Thoracic aorta (tissue), 2 donors: ENCODE results near the gene DGKG. TPM values are rescaled to one million over a fixed set of nuclear protein-coding genes. Genes with fewer than 3 reads are reported as not detected.

ENCODE experiments used
- ATAC-seq: fragments of 150-250 bp; one replicate; pipeline ENCODE4 v1.8.0; 2017; ENCODE audit warnings: low read depth; ENCODE audit not compliant: insufficient number of reproducible peaks, low FRiP score
- DNase-seq: peaks from one replicate; pipeline ENCODE4 v3.0.0-alpha.2; 2020; ENCODE audit warnings: low spot score
- H3K27ac ChIP-seq, 2 donors: fragments of 200-600 bp; sonication (generic); 1 replicate in 1 of 2; 2 replicates in 1 of 2; pipeline ENCODE4 v1.5.1; 2016; ENCODE audit warnings: mild to moderate bottlenecking in 2 of 2, moderate library complexity in 2 of 2
- H3K27me3 ChIP-seq: fragments of 200-600 bp; sonication (generic); replicated peaks from 2 replicates; pipeline ENCODE4 v1.6.0; 2016; ENCODE audit warnings: mild to moderate bottlenecking; ENCODE audit not compliant: insufficient read depth
- H3K36me3 ChIP-seq: fragments of 200-600 bp; sonication (generic); one replicate; pipeline ENCODE4 v1.5.1; 2016
- H3K4me1 ChIP-seq, 2 donors: fragments of 200-600 bp; sonication (generic); 1 replicate in 1 of 2; 2 replicates in 1 of 2; pipeline versions ENCODE4 v1.5.1 to v1.6.0; 2016; ENCODE audit warnings: low read depth in 2 of 2, mild to moderate bottlenecking in 1 of 2; ENCODE audit not compliant: control insufficient read depth in 1 of 2
- H3K4me3 ChIP-seq: fragments of 200-600 bp; sonication (generic); 2 replicates; pipeline ENCODE4 v1.5.1; 2016; ENCODE audit warnings: mild to moderate bottlenecking
- H3K9me3 ChIP-seq: fragments of 200-600 bp; sonication (generic); 2 replicates; pipeline ENCODE4 v1.5.1; 2016
- total RNA-seq, 2 donors: library from RNA; depleted of rRNA; stranded (reverse); fragments of >200 nt; gene quantifications; one replicate each; pipeline versions ENCODE4 v1.1.0 to v1.2.3, GENCODE V29; 2016
- TF ChIP-seq, protein P1 (sequence below): fragments of 200-600 bp; sonication (generic); IDR thresholded peaks from one replicate; pipeline ENCODE4 v1.5.1; 2019; ENCODE audit warnings: antibody characterized with exemption

DGKG gene
- 10 to 100 TPM; 12.5 to 16.7 TPM for total RNA-seq

DNA sequence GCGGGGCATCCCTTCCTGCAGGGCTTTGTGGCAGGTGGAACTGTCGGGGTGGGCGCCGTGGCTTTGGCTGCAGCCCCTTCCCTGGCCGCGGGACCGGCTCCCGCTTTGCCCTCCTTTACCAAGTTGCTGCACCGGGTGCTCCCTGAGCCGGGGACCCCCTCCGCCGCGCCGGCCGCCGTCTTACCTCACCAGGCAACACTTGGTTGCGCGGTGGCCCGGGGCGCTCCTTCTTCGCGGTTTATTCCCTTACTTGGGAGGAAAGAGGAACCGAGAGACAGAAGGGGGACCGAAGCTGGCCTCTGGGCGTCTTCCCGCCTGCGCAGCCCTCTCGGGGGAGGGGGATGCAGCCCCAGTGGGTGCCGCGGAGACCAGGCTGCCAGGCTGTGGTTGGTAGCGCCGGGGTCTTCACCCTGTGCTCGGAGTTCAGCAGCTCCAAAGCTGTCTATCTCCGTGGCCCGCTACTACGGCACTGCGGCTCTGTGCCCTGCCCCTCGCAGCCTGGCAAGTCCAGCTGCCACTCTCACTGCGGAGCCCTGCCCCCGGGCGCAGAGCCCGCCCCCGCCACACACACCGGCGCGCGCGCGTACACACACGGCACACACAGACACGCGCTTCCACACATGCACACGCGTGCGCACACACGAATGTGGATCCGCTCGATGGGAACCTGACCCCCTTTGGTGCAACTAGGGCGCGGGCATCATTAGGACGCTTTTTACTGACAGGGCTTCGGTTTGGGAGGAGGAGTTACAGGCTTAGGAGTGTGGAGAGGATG, at the start of gene DGKG:
Gene DGKG (minus strand): TSS at position 473 of the 775 bp plus-strand sequence. CDS start 41,775 bp downstream, outside the sequence.
- no peak for DNase-seq
- no peaks in the 10 kb centered on the region for H3K36me3 ChIP-seq
- no peaks in the 10 kb centered on the region for H3K27me3 ChIP-seq
- ATAC-seq = no peak
- no peaks in the 10 kb centered on the region for H3K9me3 ChIP-seq
- H3K27ac ChIP-seq = peak within 1 kb of the TSS; percentile 39 to 65
- H3K4me1 ChIP-seq = peaks cover 21 to 66% of the 10 kb centered on the region in 2 donors
- TF ChIP-seq, protein P1, sequence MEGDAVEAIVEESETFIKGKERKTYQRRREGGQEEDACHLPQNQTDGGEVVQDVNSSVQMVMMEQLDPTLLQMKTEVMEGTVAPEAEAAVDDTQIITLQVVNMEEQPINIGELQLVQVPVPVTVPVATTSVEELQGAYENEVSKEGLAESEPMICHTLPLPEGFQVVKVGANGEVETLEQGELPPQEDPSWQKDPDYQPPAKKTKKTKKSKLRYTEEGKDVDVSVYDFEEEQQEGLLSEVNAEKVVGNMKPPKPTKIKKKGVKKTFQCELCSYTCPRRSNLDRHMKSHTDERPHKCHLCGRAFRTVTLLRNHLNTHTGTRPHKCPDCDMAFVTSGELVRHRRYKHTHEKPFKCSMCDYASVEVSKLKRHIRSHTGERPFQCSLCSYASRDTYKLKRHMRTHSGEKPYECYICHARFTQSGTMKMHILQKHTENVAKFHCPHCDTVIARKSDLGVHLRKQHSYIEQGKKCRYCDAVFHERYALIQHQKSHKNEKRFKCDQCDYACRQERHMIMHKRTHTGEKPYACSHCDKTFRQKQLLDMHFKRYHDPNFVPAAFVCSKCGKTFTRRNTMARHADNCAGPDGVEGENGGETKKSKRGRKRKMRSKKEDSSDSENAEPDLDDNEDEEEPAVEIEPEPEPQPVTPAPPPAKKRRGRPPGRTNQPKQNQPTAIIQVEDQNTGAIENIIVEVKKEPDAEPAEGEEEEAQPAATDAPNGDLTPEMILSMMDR = no peak
- peak within 1 kb of the TSS; percentile 86 for H3K4me3 ChIP-seq

DNA sequence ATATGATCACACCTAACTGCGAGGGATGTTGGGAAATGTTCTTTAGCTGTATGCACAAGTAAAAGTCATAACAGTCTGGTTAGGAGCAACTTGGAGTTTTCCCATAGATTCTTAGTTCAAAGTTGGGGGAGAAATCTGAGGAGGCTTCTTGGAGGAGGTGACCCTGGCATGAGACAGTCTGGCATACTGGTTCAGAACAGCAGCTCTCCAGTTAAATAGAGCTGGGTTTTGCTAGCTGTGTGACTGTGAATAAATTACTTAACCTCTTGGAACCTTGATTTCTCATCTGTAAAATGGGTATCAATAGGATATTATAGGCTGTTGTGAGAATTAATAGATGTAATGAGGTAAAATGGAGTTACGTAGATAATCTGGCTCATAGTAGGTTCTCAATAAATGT, 49.1 kb upstream of the DGKG start:
- H3K9me3 ChIP-seq = no peaks in the 10 kb centered on the region

GRCh38 chr3:186406669-186407635, 44.9 kb upstream of the DGKG start:
- DNase-seq = peak; percentile 35
- ATAC-seq = peak; percentile 92

More for the DNA sequence above, 49.1 kb upstream of the DGKG start:
- Histone ChIP-seq H3K4me1 (peaks cover 9 to 55% of the 10 kb centered on the region in 2 donors), H3K36me3 (no peaks in the 10 kb centered on the region), H3K27me3 (no peaks in the 10 kb centered on the region), H3K27ac (no peak overlapping the region), H3K4me3 (no peak overlapping the region)
- TF ChIP-seq, protein P1 = no peak
- no peak for ATAC-seq
- no peak for DNase-seq

DNA sequence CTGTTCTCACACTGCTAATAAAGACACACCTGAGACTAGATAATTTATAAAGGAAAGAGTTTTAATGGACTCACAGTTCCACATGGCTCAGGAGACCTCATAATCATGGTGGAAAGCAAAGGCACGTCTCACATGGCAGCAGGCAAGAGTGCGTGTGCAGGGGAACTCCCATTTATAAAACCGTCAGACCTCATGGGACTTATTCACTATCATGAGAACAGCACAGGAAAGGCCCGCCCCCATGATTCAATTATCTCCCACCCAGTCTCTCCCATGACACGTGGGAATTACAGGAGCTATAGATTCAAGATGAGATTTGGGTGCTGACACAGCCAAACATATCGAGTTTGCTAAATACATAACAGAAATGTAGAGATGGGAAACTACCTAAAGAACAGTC, 39.5 kb upstream of the DGKG start:
- Histone ChIP-seq H3K27ac (no peak overlapping the region), H3K36me3 (no peaks in the 10 kb centered on the region), H3K4me1 (peaks cover 3 to 7% of the 10 kb centered on the region in 2 donors), H3K27me3 (no peaks in the 10 kb centered on the region), H3K9me3 (no peaks in the 10 kb centered on the region), H3K4me3 (no peak overlapping the region)
- no peak for DNase-seq
- TF ChIP-seq, protein P1 = no peak
- ATAC-seq = no peak

More at GRCh38 chr3:186406669-186407635, 44.9 kb upstream of the DGKG start:
- H3K4me3 ChIP-seq = peak overlapping the region; percentile 30
- no peaks in the 10 kb centered on the region for H3K36me3 ChIP-seq
- TF ChIP-seq, protein P1 = no peak
- H3K4me1 ChIP-seq = peaks cover 6 to 34% of the 10 kb centered on the region in 2 donors
- no peaks in the 10 kb centered on the region for H3K27me3 ChIP-seq
- no peaks in the 10 kb centered on the region for H3K9me3 ChIP-seq
- peak overlapping the region; percentile 88 to 93 for H3K27ac ChIP-seq

- Histone ChIP-seq H3K27me3 (no peaks in the 10 kb centered on the region), H3K4me3 (no peak overlapping the region), H3K36me3 (no peaks in the 10 kb centered on the region), H3K4me1 (no peaks in the 10 kb centered on the region), H3K27ac (no peak overlapping the region), H3K9me3 (no peaks in the 10 kb centered on the region)
- ATAC-seq (no peak), DNase-seq (no peak)
- TF ChIP-seq, protein P1 = no peak
Measured at GRCh38 chr3:186400662-186401061, 38.6 kb upstream of the DGKG start.
